GM18498 (cell line): ENCODE measurements around the gene DSCAML1.
"Not testable (repeated sequence)": the region's sequence is repeated elsewhere in the genome, so short reads cannot be mapped to it uniquely, and the experiment has no call there.

Experiments
- ATAC-seq: cut with Tn5 transposase; IDR thresholded peaks from one replicate; pipeline ENCODE4 v1.9.1; 2021; ENCODE audit warnings: mild to moderate bottlenecking, moderate library complexity; ENCODE audit not compliant: unreplicated experiment

DSCAML1 gene

GRCh38 chr11:117418737-117419481, 378.1 kb downstream of the DSCAML1 start:
- no peak for ATAC-seq

GRCh38 chr11:117417856-117418255, 379.2 kb downstream of the DSCAML1 start:
- no peak for ATAC-seq

GRCh38 chr11:117417342-117417741, 379.7 kb downstream of the DSCAML1 start:
- no peak for ATAC-seq

GRCh38 chr11:117415358-117415896, 381.6 kb downstream of the DSCAML1 start:
- no peak for ATAC-seq

GRCh38 chr11:117414724-117415123, 382.3 kb downstream of the DSCAML1 start:
- no peak for ATAC-seq

GRCh38 chr11:117413616-117414015, 383.4 kb downstream of the DSCAML1 start:
- ATAC-seq: no peak

- ATAC-seq: no peak
These were observed 384.3 kb downstream of the DSCAML1 start for GRCh38 chr11:117412653-117413275.

- ATAC-seq: no peak
These were observed 384.8 kb downstream of the DSCAML1 start for GRCh38 chr11:117412176-117412575.

GRCh38 chr11:117411736-117412135, 385.3 kb downstream of the DSCAML1 start:
- no peak for ATAC-seq

GRCh38 chr11:117410861-117411710, 385.9 kb downstream of the DSCAML1 start:
- ATAC-seq: no peak

GRCh38 chr11:117410238-117410637, 386.8 kb downstream of the DSCAML1 start:
- ATAC-seq: no peak

- no peak for ATAC-seq
These were observed 387.5 kb downstream of the DSCAML1 start for GRCh38 chr11:117409511-117409910.

- ATAC-seq: no peak
These were observed 388.7 kb downstream of the DSCAML1 start for GRCh38 chr11:117408356-117408755.

- ATAC-seq: no peak
These were observed 390.0 kb downstream of the DSCAML1 start for GRCh38 chr11:117407016-117407415.

- ATAC-seq: not testable (repeated sequence)
These were observed 391.1 kb downstream of the DSCAML1 start for GRCh38 chr11:117405898-117406297.

GRCh38 chr11:117399100-117399840, 397.7 kb downstream of the DSCAML1 start:
- ATAC-seq: not testable (repeated sequence)

- not testable (repeated sequence) for ATAC-seq
These were observed 398.4 kb downstream of the DSCAML1 start for GRCh38 chr11:117398618-117399017.

GRCh38 chr11:117396970-117397369, 400.0 kb downstream of the DSCAML1 start:
- ATAC-seq: no peak

- ATAC-seq: no peak
These were observed 401.5 kb downstream of the DSCAML1 start for GRCh38 chr11:117395476-117395875.

- ATAC-seq: no peak
These were observed 402.6 kb downstream of the DSCAML1 start for GRCh38 chr11:117394221-117394925.
